ENCODE measurements around the gene DDX1. TPM values are rescaled to one million over a fixed set of nuclear protein-coding genes. Genes with fewer than 3 reads are reported as not detected.

The DDX1 gene
- total RNA-seq, 1 donor from 2014 or later, result 48.1 TPM

GRCh38 chr2:15666861-15667808 is 75.5 kb downstream of the DDX1 start:
- no peak overlapping the region for H3K27ac ChIP-seq
- no peak overlapping the region for H3K4me3 ChIP-seq
- DNase-seq (ENCODE audit: extremely low spot score in 2 of 2), result no peak
- no peaks in the 10 kb centered on the region for H3K27me3 ChIP-seq
- TF ChIP-seq POLR2A (IDR thresholded peaks at IDR 0.05) (no peak), POLR2AphosphoS5 (IDR thresholded peaks at IDR 0.05; ENCODE audit: insufficient read depth in 1 of 2, low read depth in 1 of 2) (no peak)
- H3K4me1 ChIP-seq, result no peaks in the 10 kb centered on the region
- no peaks in the 10 kb centered on the region for H3K36me3 ChIP-seq
- H3K9me3 ChIP-seq, result no peaks in the 10 kb centered on the region
- intact Hi-C loops (cut with DNase I), result no loop called here

GRCh38 chr2:15667809-15668556 is 76.3 kb downstream of the DDX1 start:
- Histone ChIP-seq H3K27ac (no peak overlapping the region), H3K4me3 (no peak overlapping the region), H3K9me3 (no peaks in the 10 kb centered on the region), H3K27me3 (no peaks in the 10 kb centered on the region), H3K36me3 (no peaks in the 10 kb centered on the region), H3K4me1 (no peaks in the 10 kb centered on the region)
- no peak for DNase-seq (ENCODE audit: extremely low spot score in 2 of 2)
- no peak for TF ChIP-seq CTCF (IDR thresholded peaks at IDR 0.05)
- TF ChIP-seq POLR2A (IDR thresholded peaks at IDR 0.05), result no peak
- no peak for TF ChIP-seq POLR2AphosphoS5 (IDR thresholded peaks at IDR 0.05; ENCODE audit: insufficient read depth in 1 of 2, low read depth in 1 of 2)
- intact Hi-C loops (cut with DNase I), result no loop called here

- no peak overlapping the region for H3K27ac ChIP-seq
- H3K9me3 ChIP-seq, result no peaks in the 10 kb centered on the region
- no peaks in the 10 kb centered on the region for H3K27me3 ChIP-seq
- no peaks in the 10 kb centered on the region for H3K4me1 ChIP-seq
- no peak overlapping the region for H3K4me3 ChIP-seq
- no peak for DNase-seq (ENCODE audit: extremely low spot score in 2 of 2)
- intact Hi-C loops (cut with DNase I), result no loop called here
- no peaks in the 10 kb centered on the region for H3K36me3 ChIP-seq
- no peak for TF ChIP-seq POLR2A (IDR thresholded peaks at IDR 0.05)
- no peak for TF ChIP-seq POLR2AphosphoS5 (IDR thresholded peaks at IDR 0.05; ENCODE audit: insufficient read depth in 1 of 2, low read depth in 1 of 2)
- no peak for TF ChIP-seq CTCF (IDR thresholded peaks at IDR 0.05)
These were observed 77.1 kb downstream of the DDX1 start for GRCh38 chr2:15668611-15669305.

- no peaks in the 10 kb centered on the region for H3K36me3 ChIP-seq
- H3K4me3 ChIP-seq, result no peak overlapping the region
These were observed 77.8 kb downstream of the DDX1 start for GRCh38 chr2:15669375-15669910.

More at GRCh38 chr2:15669375-15669910, 77.8 kb downstream of the DDX1 start:
- no peaks in the 10 kb centered on the region for H3K4me1 ChIP-seq
- intact Hi-C loops (cut with DNase I), result no loop called here
- H3K9me3 ChIP-seq, result no peaks in the 10 kb centered on the region
- no peak overlapping the region for H3K27ac ChIP-seq
- TF ChIP-seq POLR2A (IDR thresholded peaks at IDR 0.05), result no peak
- no peak for TF ChIP-seq CTCF (IDR thresholded peaks at IDR 0.05)
- TF ChIP-seq POLR2AphosphoS5 (IDR thresholded peaks at IDR 0.05; ENCODE audit: insufficient read depth in 1 of 2, low read depth in 1 of 2), result no peak
- H3K27me3 ChIP-seq, result no peaks in the 10 kb centered on the region
- no peak for DNase-seq (ENCODE audit: extremely low spot score in 2 of 2)
